Measurements from ENCODE around the gene SH3RF3. TPM values are rescaled to one million over a fixed set of nuclear protein-coding genes. Genes with fewer than 3 reads are reported as not detected.
A peak's percentile ranks its signal among the peaks of the same experiment; 100 is the strongest.

Gene SH3RF3
- total RNA-seq, 3 donors from 2014 or later: 3.2 to 5.6 (median 4.6) TPM

GRCh38 chr2:109380502-109381326, 251.7 kb downstream of the SH3RF3 start:
- Histone ChIP-seq H3K9me3 (no peaks in the 10 kb centered on the region), H3K27ac (no peak overlapping the region), H3K4me1 (peaks cover 0 to 3% of the 10 kb centered on the region in 2 donors), H3K4me3 (no peak overlapping the region), H3K36me3 (no peaks in the 10 kb centered on the region), H3K27me3 (no peaks in the 10 kb centered on the region)
- peak in 1 of 2 donors; percentile 12 for DNase-seq (ENCODE audit: low spot score in 2 of 2)
- intact Hi-C loops (cut with DNase I; ENCODE audit: low total_unique reads): no loop called here
- TF ChIP-seq POLR2A (IDR thresholded peaks at IDR 0.05) (no peak), POLR2AphosphoS5 (IDR thresholded peaks at IDR 0.05) (no peak), CTCF (IDR thresholded peaks at IDR 0.05) (no peak)

- DNase-seq (ENCODE audit: low spot score in 2 of 2): peak in 1 of 2 donors; percentile 10
- no peaks in the 10 kb centered on the region for H3K27me3 ChIP-seq
- H3K4me3 ChIP-seq: no peak overlapping the region
- no peaks in the 10 kb centered on the region for H3K36me3 ChIP-seq
- H3K4me1 ChIP-seq: peaks cover 0 to 3% of the 10 kb centered on the region in 2 donors
- no peak for TF ChIP-seq CTCF (IDR thresholded peaks at IDR 0.05)
- TF ChIP-seq POLR2AphosphoS5 (IDR thresholded peaks at IDR 0.05): no peak
- no peak for TF ChIP-seq POLR2A (IDR thresholded peaks at IDR 0.05)
- H3K9me3 ChIP-seq: no peaks in the 10 kb centered on the region
- no peak overlapping the region for H3K27ac ChIP-seq
- intact Hi-C loops (cut with DNase I; ENCODE audit: low total_unique reads): no loop called here
These were observed 252.4 kb downstream of the SH3RF3 start for GRCh38 chr2:109381327-109381820.

DNA sequence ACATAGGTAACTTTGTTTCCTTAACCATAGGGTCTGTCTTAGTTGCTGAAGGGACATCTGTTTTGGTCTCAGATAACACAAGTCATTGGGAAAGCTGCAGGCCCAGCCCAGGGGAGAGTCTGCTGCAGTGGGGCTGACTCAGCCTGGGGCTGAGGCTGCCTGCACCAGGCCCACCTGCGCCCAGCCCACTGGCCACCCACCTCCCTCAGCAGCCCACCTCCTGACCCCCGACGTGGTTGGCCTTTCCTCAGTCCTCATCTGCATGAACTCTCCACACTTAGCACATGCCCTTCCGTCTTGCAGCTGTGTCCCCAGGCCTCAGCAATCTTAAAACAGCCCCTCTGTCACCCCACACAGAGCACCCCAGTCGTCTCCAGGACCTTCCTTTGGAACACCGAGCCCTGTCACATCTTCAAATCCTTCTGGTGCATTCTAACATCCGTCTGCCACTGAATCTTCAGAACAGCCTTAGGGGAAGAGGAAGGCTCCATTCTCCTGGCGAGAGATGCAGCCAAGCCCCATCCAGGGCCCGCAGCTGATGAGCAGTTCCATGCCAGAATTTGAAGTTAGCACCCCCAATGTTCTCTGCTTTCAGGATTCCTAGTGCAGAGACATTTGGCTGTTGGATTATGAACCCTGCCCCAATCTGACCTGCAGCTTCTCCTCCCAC, 253.4 kb downstream of the SH3RF3 start:
- no peaks in the 10 kb centered on the region for H3K9me3 ChIP-seq
- H3K4me1 ChIP-seq: peaks cover 0 to 3% of the 10 kb centered on the region in 2 donors
- no peak overlapping the region for H3K27ac ChIP-seq
- intact Hi-C loops (cut with DNase I; ENCODE audit: low total_unique reads): no loop called here
- no peak overlapping the region for H3K4me3 ChIP-seq
- DNase-seq (ENCODE audit: low spot score in 2 of 2): peak in 1 of 2 donors; percentile 15
- no peaks in the 10 kb centered on the region for H3K36me3 ChIP-seq
- H3K27me3 ChIP-seq: no peaks in the 10 kb centered on the region
- TF ChIP-seq CTCF (IDR thresholded peaks at IDR 0.05): no peak
- TF ChIP-seq POLR2AphosphoS5 (IDR thresholded peaks at IDR 0.05): no peak
- TF ChIP-seq POLR2A (IDR thresholded peaks at IDR 0.05): no peak

- DNase-seq (ENCODE audit: low spot score in 2 of 2): peak; percentile 24 to 51
- Histone ChIP-seq H3K4me1 (peaks cover 0 to 3% of the 10 kb centered on the region in 2 donors), H3K27ac (no peak overlapping the region), H3K9me3 (no peaks in the 10 kb centered on the region), H3K4me3 (no peak overlapping the region), H3K27me3 (no peaks in the 10 kb centered on the region), H3K36me3 (no peaks in the 10 kb centered on the region)
- TF ChIP-seq POLR2AphosphoS5 (IDR thresholded peaks at IDR 0.05): no peak
- no peak for TF ChIP-seq POLR2A (IDR thresholded peaks at IDR 0.05)
- no peak for TF ChIP-seq CTCF (IDR thresholded peaks at IDR 0.05)
- intact Hi-C loops (cut with DNase I; ENCODE audit: low total_unique reads): no loop called here
These were observed 253.9 kb downstream of the SH3RF3 start for GRCh38 chr2:109382951-109383350.

Data from breast epithelium (tissue), 4 donors.